Breast epithelium (tissue), 3 donors: Measurements from ENCODE around the gene PTPRN2.

Source experiments
- CTCF ChIP-seq, 3 donors: fragments of 450-650 bp; IDR thresholded peaks; one replicate each; pipeline ENCODE4 v1.5.1; 2016 to 2017; ENCODE audit warnings: antibody characterized with exemption in 3 of 3, mild to moderate bottlenecking in 3 of 3, moderate library complexity in 3 of 3
- POLR2A ChIP-seq: fragments of 450-650 bp; IDR thresholded peaks from one replicate; pipeline ENCODE4 v1.6.1; 2016; ENCODE audit warnings: antibody characterized with exemption, mild to moderate bottlenecking, moderate library complexity
- POLR2AphosphoS5 ChIP-seq, 3 donors: sonication (generic); formaldehyde crosslinking; IDR thresholded peaks; one replicate each; pipeline ENCODE4 v1.6.1; 2017; ENCODE audit warnings: antibody characterized with exemption in 3 of 3

GRCh38 chr7:157662110-157662791, 925.4 kb downstream of the PTPRN2 start:
- no peak for TF ChIP-seq CTCF (IDR thresholded peaks at IDR 0.05)
- no peak for TF ChIP-seq POLR2A
- no peak for TF ChIP-seq POLR2AphosphoS5 (IDR thresholded peaks at IDR 0.05)
